Muscle of leg (tissue), 11 donors: ENCODE data around the gene S100A12. TPM values are rescaled to one million over a fixed set of nuclear protein-coding genes. Genes with fewer than 3 reads are reported as not detected.

ENCODE experiments used
- DNase-seq: peaks from one replicate; pipeline ENCODE4 v3.0.0; 2013
- H3K27ac ChIP-seq: one replicate; pipeline ENCODE4 v1.5.1; 2013; ENCODE audit warnings: mild to moderate bottlenecking, low read length, control low read depth
- H3K27me3 ChIP-seq: one replicate; pipeline ENCODE4 v1.6.1; 2013; ENCODE audit warnings: low read length; ENCODE audit not compliant: control insufficient read depth, insufficient read depth
- H3K36me3 ChIP-seq: one replicate; pipeline ENCODE4 v1.6.1; 2013; ENCODE audit warnings: low read length; ENCODE audit not compliant: control insufficient read depth, insufficient read depth
- H3K4me1 ChIP-seq: one replicate; pipeline ENCODE4 v1.6.1; 2013; ENCODE audit warnings: low read length; ENCODE audit not compliant: control insufficient read depth, insufficient read depth
- H3K4me3 ChIP-seq: one replicate; pipeline ENCODE4 v1.5.1; 2013; ENCODE audit warnings: low read length, control low read depth
- H3K9me3 ChIP-seq: replicated peaks from 2 replicates; pipeline ENCODE4 v1.6.1; 2013; ENCODE audit warnings: low read depth, low read length; ENCODE audit not compliant: control insufficient read depth
- WGBS: methylation state at CpG from one replicate; pipeline ENCODE4 v1.1.5; 2013; ENCODE audit warnings: missing lambda C conversion rate; ENCODE audit not compliant: insufficient coverage; 5-methylcytosine and 5-hydroxymethylcytosine counted together
- polyA plus RNA-seq, 8 donors: library from polyadenylated mRNA; unstranded; fragments of 120-200 nt; gene quantifications; one replicate each; pipeline versions ENCODE4 v1.2.1 to v1.2.3, GENCODE V29; 2013; ENCODE audit warnings: inconsistent platforms in 1 of 8, low replicate concordance in 1 of 8; ENCODE audit not compliant: insufficient read length in 8 of 8, insufficient read depth in 1 of 8
- total RNA-seq: library from RNA; stranded (reverse); fragments of 120-200 nt; gene quantifications from one replicate; pipeline ENCODE4 v1.2.4, GENCODE V29; 2013

S100A12 gene
- total and polyA plus RNA-seq, 9 donors: 1.4 to 4.6 (median 2.7) TPM

DNA sequence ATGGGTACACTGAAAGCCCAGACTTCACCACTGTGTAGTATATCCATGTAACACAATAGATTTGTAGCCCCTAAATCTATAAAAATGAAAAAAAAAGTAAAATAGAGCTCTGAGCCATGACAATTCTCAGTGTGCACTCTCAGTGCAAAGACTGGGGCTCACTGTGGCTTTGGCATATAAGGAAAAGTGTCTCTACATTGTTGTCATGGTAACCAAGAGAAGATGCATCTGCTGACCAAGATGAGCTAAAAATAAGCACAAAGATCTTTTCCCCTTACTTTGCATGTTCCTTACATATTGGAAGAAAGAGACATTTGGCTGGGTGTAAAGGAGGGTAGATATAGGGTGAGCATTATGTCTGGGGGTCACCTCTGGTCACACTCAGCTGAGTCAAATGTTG lies 38.8 kb downstream of the S100A12 start:
- Histone ChIP-seq H3K4me3 (no peak overlapping the region), H3K9me3 (no peaks in the 10 kb centered on the region), H3K27ac (no peak overlapping the region), H3K36me3 (no peaks in the 10 kb centered on the region), H3K4me1 (no peaks in the 10 kb centered on the region), H3K27me3 (peaks cover 2% of the 10 kb centered on the region)
- DNase-seq: no peak

DNA sequence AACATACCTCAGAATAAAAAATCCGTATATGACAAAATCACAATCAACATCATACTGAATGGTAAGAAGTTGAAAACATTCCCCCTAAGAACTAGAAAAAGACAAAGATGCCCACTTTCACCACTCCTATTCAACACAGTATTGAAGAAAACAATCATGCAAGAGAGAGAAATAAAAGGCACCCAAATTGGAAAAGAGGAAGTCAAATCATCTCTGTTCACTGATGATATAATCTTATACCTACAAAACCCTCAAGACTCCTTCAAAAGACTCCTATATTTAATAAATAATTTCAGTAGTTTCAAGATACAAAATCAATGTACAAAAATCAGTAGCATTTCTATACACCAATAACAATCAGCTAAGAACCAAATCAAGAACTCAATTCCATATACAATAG lies 41.5 kb downstream of the S100A12 start:
- H3K36me3 ChIP-seq: no peaks in the 10 kb centered on the region
- no CpG with 5 or more reads among the region's 1 CpG for WGBS
- H3K27me3 ChIP-seq: no peaks in the 10 kb centered on the region
- peaks cover 5% of the 10 kb centered on the region for H3K9me3 ChIP-seq
- DNase-seq: no peak
- no peak overlapping the region for H3K4me3 ChIP-seq
- no peaks in the 10 kb centered on the region for H3K4me1 ChIP-seq
- no peak overlapping the region for H3K27ac ChIP-seq

DNA sequence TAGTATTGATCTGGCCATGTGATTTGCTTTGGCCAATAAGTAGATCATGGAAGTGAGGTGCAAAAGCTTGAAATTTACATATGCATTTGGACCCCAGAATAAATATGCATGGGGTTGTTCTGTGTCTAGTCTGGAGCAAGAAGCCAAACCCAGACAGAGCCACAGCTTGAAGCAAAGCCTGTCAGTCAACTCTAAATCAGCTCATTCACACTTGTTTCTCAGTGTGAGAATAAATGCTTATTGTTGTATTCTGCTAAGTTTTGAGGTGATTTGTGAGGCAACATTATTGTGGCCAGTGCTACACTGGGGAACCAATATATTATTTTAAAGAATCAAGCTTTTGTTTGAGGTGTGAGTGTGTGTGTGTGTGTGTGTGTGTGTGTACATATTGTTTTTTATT lies 50.5 kb downstream of the S100A12 start:
- H3K9me3 ChIP-seq: peaks cover 12% of the 10 kb centered on the region
- no peaks in the 10 kb centered on the region for H3K27me3 ChIP-seq
- no peak overlapping the region for H3K27ac ChIP-seq
- DNase-seq: no peak
- H3K36me3 ChIP-seq: no peaks in the 10 kb centered on the region
- no peaks in the 10 kb centered on the region for H3K4me1 ChIP-seq
- no peak overlapping the region for H3K4me3 ChIP-seq

Other genes starting within 250 kb of the S100A12 start
- not detected for gene SPRR2G, start 224.7 kb downstream of the S100A12 start, total RNA-seq
- not detected for gene SPRR2G, start 224.7 kb downstream of the S100A12 start, polyA plus RNA-seq
- gene LELP1, start 172.2 kb downstream of the S100A12 start, total RNA-seq: not detected
- not detected for gene LELP1, start 172.2 kb downstream of the S100A12 start, polyA plus RNA-seq
- gene PRR9, start 158.0 kb downstream of the S100A12 start, total RNA-seq: not detected
- not detected for gene PRR9, start 158.0 kb downstream of the S100A12 start, polyA plus RNA-seq
- not detected for gene LORICRIN, start 115.9 kb downstream of the S100A12 start, total RNA-seq
- not detected for gene LORICRIN, start 115.9 kb downstream of the S100A12 start, polyA plus RNA-seq
- gene PGLYRP3, start 62.7 kb downstream of the S100A12 start, total RNA-seq: not detected
- under 1 TPM in 1 of 8 donors, not detected in 7; 0.56 TPM for gene PGLYRP3, start 62.7 kb downstream of the S100A12 start, polyA plus RNA-seq
- not detected for gene PGLYRP4, start 26.8 kb downstream of the S100A12 start, total RNA-seq
- gene PGLYRP4, start 26.8 kb downstream of the S100A12 start, polyA plus RNA-seq: under 1 TPM in 1 of 8 donors, not detected in 7; 0.74 TPM
- gene S100A9, start 17.8 kb downstream of the S100A12 start, total RNA-seq: 17.8 TPM
- gene S100A9, start 17.8 kb downstream of the S100A12 start, polyA plus RNA-seq: 10 to 100 TPM; 23.1 to 47.3 (median 35.1) TPM
- gene S100A8, start 15.5 kb upstream of the S100A12 start, total RNA-seq: 6.6 TPM
- gene S100A8, start 15.5 kb upstream of the S100A12 start, polyA plus RNA-seq: 10 to 100 TPM; 12.8 to 31.9 (median 19.8) TPM
- not detected for gene S100A7A, start 40.9 kb upstream of the S100A12 start, total RNA-seq
- not detected for gene S100A7A, start 40.9 kb upstream of the S100A12 start, polyA plus RNA-seq
- not detected for gene S100A7, start 85.0 kb upstream of the S100A12 start, total RNA-seq
- not detected for gene S100A7, start 85.0 kb upstream of the S100A12 start, polyA plus RNA-seq
- 415 TPM for gene S100A6, start 160.4 kb upstream of the S100A12 start, total RNA-seq
- 100 to 1,000 TPM; 182 to 300 (median 257) TPM for gene S100A6, start 160.4 kb upstream of the S100A12 start, polyA plus RNA-seq
- gene S100A5, start 165.3 kb upstream of the S100A12 start, total RNA-seq: not detected
- gene S100A5, start 165.3 kb upstream of the S100A12 start, polyA plus RNA-seq: under 1 TPM in 1 of 8 donors, not detected in 7; 0.31 TPM
- 238 TPM for gene S100A4, start 170.2 kb upstream of the S100A12 start, total RNA-seq
- 100 to 1,000 TPM; 188 to 266 (median 208) TPM for gene S100A4, start 170.2 kb upstream of the S100A12 start, polyA plus RNA-seq
- gene S100A3, start 173.6 kb upstream of the S100A12 start, total RNA-seq: 0.31 TPM
- gene S100A3, start 173.6 kb upstream of the S100A12 start, polyA plus RNA-seq: 1 to 10 TPM in 1 of 8 donors, under 1 TPM in 7; 0.30 to 1.4 (median 0.67) TPM
- gene S100A2, start 190.2 kb upstream of the S100A12 start, total RNA-seq: 3.4 TPM
- gene S100A2, start 190.2 kb upstream of the S100A12 start, polyA plus RNA-seq: 1 to 10 TPM; 1.4 to 5.0 (median 1.8) TPM
- gene S100A16, start 237.5 kb upstream of the S100A12 start, total RNA-seq: 45.4 TPM
- gene S100A16, start 237.5 kb upstream of the S100A12 start, polyA plus RNA-seq: 10 to 100 TPM; 45.1 to 77.3 (median 55.3) TPM
- gene S100A14, start 240.7 kb upstream of the S100A12 start, total RNA-seq: 0.18 TPM
- 10 to 100 TPM in 2 of 8 donors, 1 to 10 TPM in 2, under 1 TPM in 4; 0.15 to 27.5 (median 1.2) TPM for gene S100A14, start 240.7 kb upstream of the S100A12 start, polyA plus RNA-seq